H1 (cell line): Measurements from ENCODE around the gene PPP1R3G.

Experiments used
- CEBPB ChIP-seq: IDR thresholded peaks from 2 replicates; pipeline ENCODE4 v1.6.1; 2012; ENCODE audit warnings: low read depth, low read length
- CHD2 ChIP-seq: IDR thresholded peaks from 2 replicates; pipeline ENCODE4 v1.6.1; 2012; ENCODE audit warnings: low read length, improper control_type of control experiment
- EZH2 ChIP-seq: fragments of 200-600 bp; sonication (generic); IDR thresholded peaks from 2 replicates; pipeline ENCODE4 v1.7.1; 2012; ENCODE audit warnings: low read depth, mild to moderate bottlenecking, moderate library complexity, low read length, inconsistent platforms; ENCODE audit not compliant: severe bottlenecking
- HDAC2 ChIP-seq, 2 experiments: fragments of 300-600 bp in 1 of 2; sonication (generic) in 1 of 2; IDR thresholded peaks; 2 replicates each; pipeline ENCODE4 v1.6.1; 2011 to 2012; ENCODE audit warnings: low read depth in 2 of 2, low read length in 2 of 2, mild to moderate bottlenecking in 2 of 2, moderate library complexity in 2 of 2, borderline replicate concordance in 1 of 2, inconsistent platforms in 1 of 2
- KDM5A ChIP-seq: fragments of 200-600 bp; IDR thresholded peaks from 2 replicates; pipeline ENCODE4 v1.7.1; 2012; ENCODE audit warnings: mild to moderate bottlenecking, low read length, inconsistent platforms, mixed read lengths
- POLR2A ChIP-seq, 2 experiments: IDR thresholded peaks; 1 replicate in 1 of 2; 2 replicates in 1 of 2; pipeline ENCODE4 v1.6.1; 2011; ENCODE audit warnings: low read depth in 2 of 2, low read length in 2 of 2, mild to moderate bottlenecking in 2 of 2; ENCODE audit errors: control extremely low read depth in 1 of 2
- POLR2AphosphoS5 ChIP-seq: IDR thresholded peaks from 2 replicates; pipeline ENCODE4 v1.6.1; 2011; ENCODE audit warnings: low read depth, low read length
- YY1 ChIP-seq: IDR thresholded peaks from 2 replicates; pipeline ENCODE4 v1.6.1; 2011; ENCODE audit warnings: low read depth, mild to moderate bottlenecking, low read length
- TF ChIP-seq, protein P1 (sequence below), 3 experiments: IDR thresholded peaks; 1 replicate in 2 of 3; 2 replicates in 1 of 3; pipeline versions ENCODE4 v1.5.1 to v1.6.1; 2011; ENCODE audit warnings: low read length in 3 of 3, mild to moderate bottlenecking in 3 of 3, inconsistent platforms in 2 of 3, low read depth in 1 of 3, moderate library complexity in 1 of 3; ENCODE audit not compliant: insufficient read depth in 1 of 3; ENCODE audit errors: control extremely low read depth in 1 of 3
- TF ChIP-seq, protein P2 (sequence below): fragments of 300-600 bp; sonication (generic); IDR thresholded peaks from 2 replicates; pipeline ENCODE4 v1.7.1; 2012; ENCODE audit warnings: low read length, moderate library complexity, mild to moderate bottlenecking, inconsistent platforms; ENCODE audit not compliant: insufficient replicate concordance

DNA sequence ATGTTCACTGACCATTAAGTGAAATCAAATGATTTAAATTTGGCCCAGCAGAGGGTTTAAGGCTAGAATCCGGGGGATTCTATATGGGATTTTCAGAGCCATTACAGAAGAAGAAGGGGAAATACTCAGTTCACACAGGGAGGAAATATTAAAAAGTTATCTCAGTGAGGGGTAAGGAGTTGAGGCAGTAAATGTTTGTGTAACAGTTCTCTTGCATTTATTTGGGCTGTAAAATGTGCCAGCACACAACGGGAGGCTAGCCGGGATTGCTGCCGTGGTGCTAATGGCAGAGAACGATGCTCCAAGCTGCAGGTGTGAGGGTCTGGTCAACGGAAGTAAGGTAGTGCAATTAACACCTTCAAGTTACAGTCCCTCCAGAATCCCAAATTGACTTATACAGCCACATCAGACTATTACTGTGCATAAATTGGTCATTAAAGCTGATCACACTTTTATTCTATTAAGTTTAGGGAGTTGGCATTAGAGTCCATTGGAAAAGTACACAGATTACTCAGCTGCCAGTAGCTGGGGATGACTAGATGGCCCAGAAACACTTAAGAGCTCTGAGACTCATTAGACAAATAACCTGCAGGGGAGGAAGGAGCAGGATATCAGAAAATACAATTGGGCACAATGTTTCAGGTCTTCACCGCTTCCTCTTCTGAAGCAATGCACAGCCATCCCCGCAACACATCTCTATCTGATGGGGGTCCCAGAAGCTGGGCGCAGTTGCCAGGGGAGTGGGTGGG is 31.3 kb downstream of the PPP1R3G start:
- no peak for TF ChIP-seq CHD2
- no peak for TF ChIP-seq EZH2
- TF ChIP-seq KDM5A, result no peak
- TF ChIP-seq, protein P1, sequence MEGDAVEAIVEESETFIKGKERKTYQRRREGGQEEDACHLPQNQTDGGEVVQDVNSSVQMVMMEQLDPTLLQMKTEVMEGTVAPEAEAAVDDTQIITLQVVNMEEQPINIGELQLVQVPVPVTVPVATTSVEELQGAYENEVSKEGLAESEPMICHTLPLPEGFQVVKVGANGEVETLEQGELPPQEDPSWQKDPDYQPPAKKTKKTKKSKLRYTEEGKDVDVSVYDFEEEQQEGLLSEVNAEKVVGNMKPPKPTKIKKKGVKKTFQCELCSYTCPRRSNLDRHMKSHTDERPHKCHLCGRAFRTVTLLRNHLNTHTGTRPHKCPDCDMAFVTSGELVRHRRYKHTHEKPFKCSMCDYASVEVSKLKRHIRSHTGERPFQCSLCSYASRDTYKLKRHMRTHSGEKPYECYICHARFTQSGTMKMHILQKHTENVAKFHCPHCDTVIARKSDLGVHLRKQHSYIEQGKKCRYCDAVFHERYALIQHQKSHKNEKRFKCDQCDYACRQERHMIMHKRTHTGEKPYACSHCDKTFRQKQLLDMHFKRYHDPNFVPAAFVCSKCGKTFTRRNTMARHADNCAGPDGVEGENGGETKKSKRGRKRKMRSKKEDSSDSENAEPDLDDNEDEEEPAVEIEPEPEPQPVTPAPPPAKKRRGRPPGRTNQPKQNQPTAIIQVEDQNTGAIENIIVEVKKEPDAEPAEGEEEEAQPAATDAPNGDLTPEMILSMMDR (IDR thresholded peaks at IDR 0.05; ENCODE audit: control extremely low read depth in 1 of 3, insufficient read depth in 1 of 3, low read depth in 1 of 3, low read length in 3 of 3), result no peak
- TF ChIP-seq POLR2A (IDR thresholded peaks at IDR 0.05; ENCODE audit: control extremely low read depth in 1 of 2, low read depth in 2 of 2, low read length in 2 of 2), result no peak
- TF ChIP-seq POLR2AphosphoS5, result no peak
- TF ChIP-seq, protein P2, sequence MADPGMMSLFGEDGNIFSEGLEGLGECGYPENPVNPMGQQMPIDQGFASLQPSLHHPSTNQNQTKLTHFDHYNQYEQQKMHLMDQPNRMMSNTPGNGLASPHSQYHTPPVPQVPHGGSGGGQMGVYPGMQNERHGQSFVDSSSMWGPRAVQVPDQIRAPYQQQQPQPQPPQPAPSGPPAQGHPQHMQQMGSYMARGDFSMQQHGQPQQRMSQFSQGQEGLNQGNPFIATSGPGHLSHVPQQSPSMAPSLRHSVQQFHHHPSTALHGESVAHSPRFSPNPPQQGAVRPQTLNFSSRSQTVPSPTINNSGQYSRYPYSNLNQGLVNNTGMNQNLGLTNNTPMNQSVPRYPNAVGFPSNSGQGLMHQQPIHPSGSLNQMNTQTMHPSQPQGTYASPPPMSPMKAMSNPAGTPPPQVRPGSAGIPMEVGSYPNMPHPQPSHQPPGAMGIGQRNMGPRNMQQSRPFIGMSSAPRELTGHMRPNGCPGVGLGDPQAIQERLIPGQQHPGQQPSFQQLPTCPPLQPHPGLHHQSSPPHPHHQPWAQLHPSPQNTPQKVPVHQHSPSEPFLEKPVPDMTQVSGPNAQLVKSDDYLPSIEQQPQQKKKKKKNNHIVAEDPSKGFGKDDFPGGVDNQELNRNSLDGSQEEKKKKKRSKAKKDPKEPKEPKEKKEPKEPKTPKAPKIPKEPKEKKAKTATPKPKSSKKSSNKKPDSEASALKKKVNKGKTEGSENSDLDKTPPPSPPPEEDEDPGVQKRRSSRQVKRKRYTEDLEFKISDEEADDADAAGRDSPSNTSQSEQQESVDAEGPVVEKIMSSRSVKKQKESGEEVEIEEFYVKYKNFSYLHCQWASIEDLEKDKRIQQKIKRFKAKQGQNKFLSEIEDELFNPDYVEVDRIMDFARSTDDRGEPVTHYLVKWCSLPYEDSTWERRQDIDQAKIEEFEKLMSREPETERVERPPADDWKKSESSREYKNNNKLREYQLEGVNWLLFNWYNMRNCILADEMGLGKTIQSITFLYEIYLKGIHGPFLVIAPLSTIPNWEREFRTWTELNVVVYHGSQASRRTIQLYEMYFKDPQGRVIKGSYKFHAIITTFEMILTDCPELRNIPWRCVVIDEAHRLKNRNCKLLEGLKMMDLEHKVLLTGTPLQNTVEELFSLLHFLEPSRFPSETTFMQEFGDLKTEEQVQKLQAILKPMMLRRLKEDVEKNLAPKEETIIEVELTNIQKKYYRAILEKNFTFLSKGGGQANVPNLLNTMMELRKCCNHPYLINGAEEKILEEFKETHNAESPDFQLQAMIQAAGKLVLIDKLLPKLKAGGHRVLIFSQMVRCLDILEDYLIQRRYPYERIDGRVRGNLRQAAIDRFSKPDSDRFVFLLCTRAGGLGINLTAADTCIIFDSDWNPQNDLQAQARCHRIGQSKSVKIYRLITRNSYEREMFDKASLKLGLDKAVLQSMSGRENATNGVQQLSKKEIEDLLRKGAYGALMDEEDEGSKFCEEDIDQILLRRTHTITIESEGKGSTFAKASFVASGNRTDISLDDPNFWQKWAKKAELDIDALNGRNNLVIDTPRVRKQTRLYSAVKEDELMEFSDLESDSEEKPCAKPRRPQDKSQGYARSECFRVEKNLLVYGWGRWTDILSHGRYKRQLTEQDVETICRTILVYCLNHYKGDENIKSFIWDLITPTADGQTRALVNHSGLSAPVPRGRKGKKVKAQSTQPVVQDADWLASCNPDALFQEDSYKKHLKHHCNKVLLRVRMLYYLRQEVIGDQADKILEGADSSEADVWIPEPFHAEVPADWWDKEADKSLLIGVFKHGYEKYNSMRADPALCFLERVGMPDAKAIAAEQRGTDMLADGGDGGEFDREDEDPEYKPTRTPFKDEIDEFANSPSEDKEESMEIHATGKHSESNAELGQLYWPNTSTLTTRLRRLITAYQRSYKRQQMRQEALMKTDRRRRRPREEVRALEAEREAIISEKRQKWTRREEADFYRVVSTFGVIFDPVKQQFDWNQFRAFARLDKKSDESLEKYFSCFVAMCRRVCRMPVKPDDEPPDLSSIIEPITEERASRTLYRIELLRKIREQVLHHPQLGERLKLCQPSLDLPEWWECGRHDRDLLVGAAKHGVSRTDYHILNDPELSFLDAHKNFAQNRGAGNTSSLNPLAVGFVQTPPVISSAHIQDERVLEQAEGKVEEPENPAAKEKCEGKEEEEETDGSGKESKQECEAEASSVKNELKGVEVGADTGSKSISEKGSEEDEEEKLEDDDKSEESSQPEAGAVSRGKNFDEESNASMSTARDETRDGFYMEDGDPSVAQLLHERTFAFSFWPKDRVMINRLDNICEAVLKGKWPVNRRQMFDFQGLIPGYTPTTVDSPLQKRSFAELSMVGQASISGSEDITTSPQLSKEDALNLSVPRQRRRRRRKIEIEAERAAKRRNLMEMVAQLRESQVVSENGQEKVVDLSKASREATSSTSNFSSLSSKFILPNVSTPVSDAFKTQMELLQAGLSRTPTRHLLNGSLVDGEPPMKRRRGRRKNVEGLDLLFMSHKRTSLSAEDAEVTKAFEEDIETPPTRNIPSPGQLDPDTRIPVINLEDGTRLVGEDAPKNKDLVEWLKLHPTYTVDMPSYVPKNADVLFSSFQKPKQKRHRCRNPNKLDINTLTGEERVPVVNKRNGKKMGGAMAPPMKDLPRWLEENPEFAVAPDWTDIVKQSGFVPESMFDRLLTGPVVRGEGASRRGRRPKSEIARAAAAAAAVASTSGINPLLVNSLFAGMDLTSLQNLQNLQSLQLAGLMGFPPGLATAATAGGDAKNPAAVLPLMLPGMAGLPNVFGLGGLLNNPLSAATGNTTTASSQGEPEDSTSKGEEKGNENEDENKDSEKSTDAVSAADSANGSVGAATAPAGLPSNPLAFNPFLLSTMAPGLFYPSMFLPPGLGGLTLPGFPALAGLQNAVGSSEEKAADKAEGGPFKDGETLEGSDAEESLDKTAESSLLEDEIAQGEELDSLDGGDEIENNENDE, result no peak
- no peak for TF ChIP-seq HDAC2 (IDR thresholded peaks at IDR 0.05; ENCODE audit: borderline replicate concordance in 1 of 2, low read depth in 2 of 2, low read length in 2 of 2)
- TF ChIP-seq YY1, result no peak
- no peak for TF ChIP-seq CEBPB
